ENCODE results near the gene PRKG1. TPM values are rescaled to one million over a fixed set of nuclear protein-coding genes. Genes with fewer than 3 reads are reported as not detected.

PRKG1 gene
- total RNA-seq, 1 experiment from 2014 or later = 0.09 TPM

DNA sequence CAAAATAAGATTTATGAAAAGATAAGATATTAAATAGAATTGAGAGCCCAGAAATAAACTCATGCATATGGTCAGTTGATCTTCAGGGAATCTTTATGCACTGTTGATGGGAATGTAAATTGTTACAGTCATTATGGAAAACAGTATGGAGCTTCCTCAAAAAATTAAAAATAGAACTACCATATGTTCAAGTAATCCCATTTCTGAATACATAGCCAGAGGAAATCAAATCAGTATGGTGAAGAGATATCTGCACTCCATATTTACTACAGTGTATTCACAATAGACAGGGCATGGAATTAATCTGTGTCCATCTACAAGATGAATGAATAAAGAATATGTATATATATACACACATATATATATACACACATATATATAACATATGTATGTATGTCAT, 747.5 kb downstream of the PRKG1 start:
- no peaks in the 10 kb centered on the region for H3K9me3 Mint-ChIP-seq (ENCODE audit: unreplicated experiment)
- Histone ChIP-seq H3K27me3 (replicated peaks; ENCODE audit: control insufficient read depth, insufficient read depth, low read length) (no peaks in the 10 kb centered on the region), H3K4me3 (ENCODE audit: low read depth, low read length) (no peak overlapping the region), H3K4me1 (no peaks in the 10 kb centered on the region), H3K36me3 (ENCODE audit: control insufficient read depth, insufficient read depth, low read length) (no peaks in the 10 kb centered on the region), H3K9me3 (no peaks in the 10 kb centered on the region)
- no peaks in the 10 kb centered on the region for H3K36me3 Mint-ChIP-seq (ENCODE audit: insufficient read depth, unreplicated experiment)
- ChIA-PET CTCF (no interaction called here), POLR2A (no interaction called here)
- DNase-seq = no peak
- H3K27ac Mint-ChIP-seq (ENCODE audit: unreplicated experiment) = no peak overlapping the region
- no peak overlapping the region for H3K4me3 Mint-ChIP-seq (ENCODE audit: unreplicated experiment)
- intact Hi-C loops (cut with micrococcal nuclease; ENCODE audit: unreplicated experiment) = no loop called here
- no peak for TF ChIP-seq CTCF (IDR thresholded peaks at IDR 0.05; ENCODE audit: insufficient read depth in 1 of 2, low read depth in 1 of 2, low read length in 1 of 2, severe bottlenecking in 1 of 2, unreplicated experiment in 1 of 2)
- H3K27me3 Mint-ChIP-seq (ENCODE audit: insufficient read depth, unreplicated experiment) = no peaks in the 10 kb centered on the region
- no TSS peak for BruUV-seq (replicated peaks)
- no peaks in the 10 kb centered on the region for H3K4me1 Mint-ChIP-seq (ENCODE audit: low read depth, unreplicated experiment)

GRCh38 chr10:51832652-51833383, 758.5 kb downstream of the PRKG1 start:
- H3K27ac Mint-ChIP-seq (ENCODE audit: unreplicated experiment) = no peak overlapping the region
- CTCF ChIA-PET = no interaction called here
- no peak overlapping the region for H3K4me3 Mint-ChIP-seq (ENCODE audit: unreplicated experiment)

GRCh38 chr10:51834548-51834947, 760.3 kb downstream of the PRKG1 start:
- POLR2A ChIA-PET = no interaction called here
- H3K27me3 ChIP-seq (replicated peaks; ENCODE audit: control insufficient read depth, insufficient read depth, low read length) = no peaks in the 10 kb centered on the region
- Mint-ChIP-seq H3K9me3 (ENCODE audit: unreplicated experiment) (peaks cover 32% of the 10 kb centered on the region), H3K36me3 (ENCODE audit: insufficient read depth, unreplicated experiment) (no peaks in the 10 kb centered on the region), H3K4me1 (ENCODE audit: low read depth, unreplicated experiment) (no peaks in the 10 kb centered on the region), H3K27me3 (ENCODE audit: insufficient read depth, unreplicated experiment) (no peaks in the 10 kb centered on the region), H3K4me3 (ENCODE audit: unreplicated experiment) (no peak overlapping the region), H3K27ac (ENCODE audit: unreplicated experiment) (no peak overlapping the region)
- no peak for DNase-seq
- intact Hi-C loops (cut with micrococcal nuclease; ENCODE audit: unreplicated experiment) = no loop called here
- H3K4me3 ChIP-seq (ENCODE audit: low read depth, low read length) = no peak overlapping the region
- no peaks in the 10 kb centered on the region for H3K4me1 ChIP-seq
- CTCF ChIA-PET = no interaction called here
- no peaks in the 10 kb centered on the region for H3K36me3 ChIP-seq (ENCODE audit: control insufficient read depth, insufficient read depth, low read length)
- TF ChIP-seq CTCF (IDR thresholded peaks at IDR 0.05; ENCODE audit: insufficient read depth in 1 of 2, low read depth in 1 of 2, low read length in 1 of 2, severe bottlenecking in 1 of 2, unreplicated experiment in 1 of 2) = no peak
- BruUV-seq (replicated peaks) = no TSS peak
- H3K9me3 ChIP-seq = 0 out of 2 replicates have a peak, but pooled peaks cover 4% of the 10 kb centered on the region

More at GRCh38 chr10:51832652-51833383, 758.5 kb downstream of the PRKG1 start:
- no peaks in the 10 kb centered on the region for H3K36me3 Mint-ChIP-seq (ENCODE audit: insufficient read depth, unreplicated experiment)
- Histone ChIP-seq H3K9me3 (0 out of 2 replicates have a peak, but pooled peaks cover 4% of the 10 kb centered on the region), H3K36me3 (ENCODE audit: control insufficient read depth, insufficient read depth, low read length) (no peaks in the 10 kb centered on the region), H3K27me3 (replicated peaks; ENCODE audit: control insufficient read depth, insufficient read depth, low read length) (no peaks in the 10 kb centered on the region), H3K4me1 (no peaks in the 10 kb centered on the region), H3K4me3 (ENCODE audit: low read depth, low read length) (no peak overlapping the region)
- POLR2A ChIA-PET = no interaction called here
- no peak for DNase-seq
- no peak for TF ChIP-seq CTCF (IDR thresholded peaks at IDR 0.05; ENCODE audit: insufficient read depth in 1 of 2, low read depth in 1 of 2, low read length in 1 of 2, severe bottlenecking in 1 of 2, unreplicated experiment in 1 of 2)
- intact Hi-C loops (cut with micrococcal nuclease; ENCODE audit: unreplicated experiment) = no loop called here
- H3K4me1 Mint-ChIP-seq (ENCODE audit: low read depth, unreplicated experiment) = no peaks in the 10 kb centered on the region
- no TSS peak for BruUV-seq (replicated peaks)
- peaks cover 32% of the 10 kb centered on the region for H3K9me3 Mint-ChIP-seq (ENCODE audit: unreplicated experiment)
- H3K27me3 Mint-ChIP-seq (ENCODE audit: insufficient read depth, unreplicated experiment) = peaks cover 3% of the 10 kb centered on the region

Data from Caco-2 (cell line).